Neural cell (in vitro differentiated cells): ENCODE data around the gene SLC15A5. TPM values are rescaled to one million over a fixed set of nuclear protein-coding genes. Genes with fewer than 3 reads are reported as not detected.

Source experiments
- H2AFZ ChIP-seq: fragments of 200-600, 300-800 bp; sonication (generic), shearing (Covaris generic); 2 replicates; pipeline ENCODE4 v1.6.0; 2014; ENCODE audit warnings: low read depth, mild to moderate bottlenecking, antibody characterized with exemption, low read length, moderate library complexity
- H3F3A ChIP-seq: fragments of 200-600 bp; shearing (Covaris generic); 2 replicates; pipeline ENCODE4 v1.6.1; 2016; ENCODE audit warnings: mild to moderate bottlenecking, moderate library complexity, mixed read lengths, antibody characterized with exemption, low read length; ENCODE audit not compliant: insufficient read depth, poor library complexity, severe bottlenecking
- H3K27ac ChIP-seq: fragments of 200-600, 300-800 bp; sonication (generic), shearing (Covaris generic); 2 replicates; pipeline ENCODE4 v1.5.1; 2014; ENCODE audit warnings: mild to moderate bottlenecking, low read length, moderate library complexity
- H3K27me3 ChIP-seq: fragments of 300-800, 200-600 bp; sonication (generic), shearing (Covaris generic); 2 replicates; pipeline ENCODE4 v1.6.0; 2014; ENCODE audit warnings: mild to moderate bottlenecking, low read depth, low read length, moderate library complexity; ENCODE audit not compliant: insufficient read depth
- H3K36me3 ChIP-seq: fragments of 300-800, 200-600 bp; sonication (generic), shearing (Covaris generic); 2 replicates; pipeline ENCODE4 v1.5.1; 2014; ENCODE audit warnings: mild to moderate bottlenecking, antibody characterized with exemption, low read length, moderate library complexity; ENCODE audit not compliant: insufficient read depth
- H3K4me2 ChIP-seq: fragments of 300-800, 200-600 bp; sonication (generic), shearing (Covaris generic); 2 replicates; pipeline ENCODE4 v1.6.0; 2014; ENCODE audit warnings: mild to moderate bottlenecking, low read length
- H3K4me3 ChIP-seq: fragments of 300-800, 200-600 bp; sonication (generic), shearing (Covaris generic); 2 replicates; pipeline ENCODE4 v1.5.1; 2014; ENCODE audit warnings: mild to moderate bottlenecking, low read length, moderate library complexity
- H3K79me2 ChIP-seq: fragments of 200-600 bp; shearing (Covaris generic); replicated peaks from 2 replicates; pipeline ENCODE4 v1.6.0; 2014; ENCODE audit warnings: mild to moderate bottlenecking, low read length, moderate library complexity; ENCODE audit not compliant: insufficient read depth
- H3K9ac ChIP-seq: fragments of 300-800, 200-600 bp; sonication (generic), shearing (Covaris generic); 2 replicates; pipeline ENCODE4 v1.6.1; 2016; ENCODE audit warnings: mild to moderate bottlenecking, low read length, mixed read lengths
- H3K9me2 ChIP-seq: fragments of 200-600 bp; shearing (Covaris generic); 2 replicates; pipeline ENCODE4 v1.6.1; 2016; ENCODE audit warnings: mild to moderate bottlenecking, low read length, mixed read lengths; ENCODE audit not compliant: insufficient read depth
- H3K9me3 ChIP-seq: fragments of 200-600, 300-800 bp; sonication (generic), shearing (Covaris generic); 2 replicates; pipeline ENCODE4 v1.6.1; 2016; ENCODE audit warnings: mild to moderate bottlenecking, mixed run types, low read length, moderate library complexity, mixed read lengths
- H4K20me1 ChIP-seq: fragments of 200-600 bp; shearing (Covaris generic); 2 replicates; pipeline ENCODE4 v1.6.1; 2016; ENCODE audit warnings: mild to moderate bottlenecking, mixed run types; ENCODE audit not compliant: insufficient read depth
- EP300 ChIP-seq: fragments of 450-650 bp; conservative IDR thresholded peaks from 2 replicates; pipeline ENCODE4 v1.6.1; 2014; ENCODE audit warnings: antibody characterized with exemption, mild to moderate bottlenecking, moderate library complexity; ENCODE audit not compliant: poor library complexity, severe bottlenecking
- EZH2 ChIP-seq: fragments of 200-600, 300-800 bp; shearing (Covaris generic), sonication (generic); IDR thresholded peaks from 2 replicates; pipeline ENCODE4 v1.6.1; 2014; ENCODE audit warnings: antibody characterized with exemption, low read length, borderline replicate concordance, mild to moderate bottlenecking; ENCODE audit not compliant: insufficient read depth, poor library complexity, severe bottlenecking
- MXI1 ChIP-seq: fragments of 450-650 bp; conservative IDR thresholded peaks from 2 replicates; pipeline ENCODE4 v1.6.1; 2014; ENCODE audit warnings: antibody characterized with exemption, mild to moderate bottlenecking; ENCODE audit not compliant: poor library complexity, severe bottlenecking
- POLR2AphosphoS5 ChIP-seq: IDR thresholded peaks from 2 replicates; pipeline ENCODE4 v1.6.1; 2012
- RAD21 ChIP-seq: fragments of 450-650 bp; conservative IDR thresholded peaks from 2 replicates; pipeline ENCODE4 v1.6.1; 2014; ENCODE audit warnings: antibody characterized with exemption, mild to moderate bottlenecking, moderate library complexity
- SMC3 ChIP-seq: fragments of 450-650 bp; conservative IDR thresholded peaks from 2 replicates; pipeline ENCODE4 v1.6.1; 2014; ENCODE audit warnings: antibody characterized with exemption, mild to moderate bottlenecking, moderate library complexity; ENCODE audit not compliant: poor library complexity
- TAF1 ChIP-seq: IDR thresholded peaks from 2 replicates; pipeline ENCODE4 v1.6.1; 2012; ENCODE audit warnings: low read depth
- polyA plus RNA-seq: library from polyadenylated mRNA; depleted of rRNA; stranded (reverse); fragments of >200 nt; gene quantifications from 2 replicates; pipeline ENCODE4 v1.2.3, GENCODE V29; 2014
- TF ChIP-seq, protein P1 (sequence below): IDR thresholded peaks from 2 replicates; pipeline ENCODE4 v1.6.1; 2012; ENCODE audit warnings: borderline replicate concordance
- TF ChIP-seq, protein P2 (sequence below): fragments of 450-650 bp; IDR thresholded peaks from 2 replicates; pipeline ENCODE4 v1.5.1; 2014; ENCODE audit warnings: antibody characterized with exemption, mild to moderate bottlenecking, moderate library complexity; ENCODE audit not compliant: poor library complexity, severe bottlenecking

SLC15A5 gene
- polyA plus RNA-seq, 1 donor from 2014 or later = not detected

DNA sequence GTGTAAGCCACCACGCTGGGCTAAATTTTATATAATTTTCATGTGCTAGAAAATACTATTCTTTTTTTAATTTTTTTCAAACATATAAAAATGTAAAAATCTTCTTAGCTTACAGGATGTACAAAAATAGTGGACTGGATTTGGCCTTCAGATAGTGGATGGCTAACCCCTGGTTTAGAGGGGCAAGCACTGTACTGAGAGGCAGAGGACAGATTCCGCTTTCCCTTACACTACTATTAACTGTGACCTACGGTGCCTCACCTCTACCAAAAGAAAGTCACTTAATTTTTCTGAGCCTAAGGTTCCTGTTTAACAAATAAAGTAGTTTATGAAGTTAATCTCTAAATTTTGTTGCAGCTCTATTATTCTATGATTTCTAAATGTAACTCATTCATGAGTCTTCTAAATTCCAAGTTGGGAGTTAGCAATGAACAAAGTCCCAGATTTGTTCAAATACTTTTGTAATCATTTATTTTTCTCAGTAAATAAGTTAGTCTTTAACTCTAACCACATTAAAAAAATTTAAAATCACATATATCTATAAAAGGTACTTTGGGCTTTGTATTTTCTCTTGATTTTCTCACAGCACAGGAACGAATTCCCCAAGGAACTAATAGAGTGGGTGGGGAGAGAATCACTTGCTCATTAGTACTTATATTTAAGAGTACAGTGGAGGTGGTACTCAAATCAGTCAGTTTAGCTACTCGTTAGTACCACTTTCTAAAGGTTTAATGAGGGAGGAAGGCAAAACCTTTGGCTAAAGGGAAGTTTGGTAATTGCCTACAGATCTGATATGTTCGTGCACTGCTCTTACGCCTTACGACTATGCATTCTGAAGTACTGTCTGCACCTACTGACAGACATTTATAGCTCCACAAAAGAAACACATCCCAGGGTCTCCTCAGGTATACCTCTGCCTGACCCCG lies 33.7 kb downstream of the SLC15A5 start:
- no peaks in the 10 kb centered on the region for H3K27me3 ChIP-seq
- no peaks in the 10 kb centered on the region for H3K79me2 ChIP-seq
- H3K36me3 ChIP-seq = no peaks in the 10 kb centered on the region
- H3K9me2 ChIP-seq = no peaks in the 10 kb centered on the region
- no peak overlapping the region for H3K4me2 ChIP-seq
- no peak overlapping the region for H2AFZ ChIP-seq
- H3K9me3 ChIP-seq = no peaks in the 10 kb centered on the region
- H3K27ac ChIP-seq = no peak overlapping the region
- no peaks in the 10 kb centered on the region for H4K20me1 ChIP-seq
- no peaks in the 10 kb centered on the region for H3F3A ChIP-seq
- H3K9ac ChIP-seq = no peak overlapping the region
- TF ChIP-seq, protein P1, sequence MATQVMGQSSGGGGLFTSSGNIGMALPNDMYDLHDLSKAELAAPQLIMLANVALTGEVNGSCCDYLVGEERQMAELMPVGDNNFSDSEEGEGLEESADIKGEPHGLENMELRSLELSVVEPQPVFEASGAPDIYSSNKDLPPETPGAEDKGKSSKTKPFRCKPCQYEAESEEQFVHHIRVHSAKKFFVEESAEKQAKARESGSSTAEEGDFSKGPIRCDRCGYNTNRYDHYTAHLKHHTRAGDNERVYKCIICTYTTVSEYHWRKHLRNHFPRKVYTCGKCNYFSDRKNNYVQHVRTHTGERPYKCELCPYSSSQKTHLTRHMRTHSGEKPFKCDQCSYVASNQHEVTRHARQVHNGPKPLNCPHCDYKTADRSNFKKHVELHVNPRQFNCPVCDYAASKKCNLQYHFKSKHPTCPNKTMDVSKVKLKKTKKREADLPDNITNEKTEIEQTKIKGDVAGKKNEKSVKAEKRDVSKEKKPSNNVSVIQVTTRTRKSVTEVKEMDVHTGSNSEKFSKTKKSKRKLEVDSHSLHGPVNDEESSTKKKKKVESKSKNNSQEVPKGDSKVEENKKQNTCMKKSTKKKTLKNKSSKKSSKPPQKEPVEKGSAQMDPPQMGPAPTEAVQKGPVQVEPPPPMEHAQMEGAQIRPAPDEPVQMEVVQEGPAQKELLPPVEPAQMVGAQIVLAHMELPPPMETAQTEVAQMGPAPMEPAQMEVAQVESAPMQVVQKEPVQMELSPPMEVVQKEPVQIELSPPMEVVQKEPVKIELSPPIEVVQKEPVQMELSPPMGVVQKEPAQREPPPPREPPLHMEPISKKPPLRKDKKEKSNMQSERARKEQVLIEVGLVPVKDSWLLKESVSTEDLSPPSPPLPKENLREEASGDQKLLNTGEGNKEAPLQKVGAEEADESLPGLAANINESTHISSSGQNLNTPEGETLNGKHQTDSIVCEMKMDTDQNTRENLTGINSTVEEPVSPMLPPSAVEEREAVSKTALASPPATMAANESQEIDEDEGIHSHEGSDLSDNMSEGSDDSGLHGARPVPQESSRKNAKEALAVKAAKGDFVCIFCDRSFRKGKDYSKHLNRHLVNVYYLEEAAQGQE = no peak
- TF ChIP-seq TAF1 (no peak), MXI1 (no peak), POLR2AphosphoS5 (no peak), RAD21 (no peak), EP300 (no peak), SMC3 (no peak), EZH2 (no peak)
- TF ChIP-seq, protein P2, sequence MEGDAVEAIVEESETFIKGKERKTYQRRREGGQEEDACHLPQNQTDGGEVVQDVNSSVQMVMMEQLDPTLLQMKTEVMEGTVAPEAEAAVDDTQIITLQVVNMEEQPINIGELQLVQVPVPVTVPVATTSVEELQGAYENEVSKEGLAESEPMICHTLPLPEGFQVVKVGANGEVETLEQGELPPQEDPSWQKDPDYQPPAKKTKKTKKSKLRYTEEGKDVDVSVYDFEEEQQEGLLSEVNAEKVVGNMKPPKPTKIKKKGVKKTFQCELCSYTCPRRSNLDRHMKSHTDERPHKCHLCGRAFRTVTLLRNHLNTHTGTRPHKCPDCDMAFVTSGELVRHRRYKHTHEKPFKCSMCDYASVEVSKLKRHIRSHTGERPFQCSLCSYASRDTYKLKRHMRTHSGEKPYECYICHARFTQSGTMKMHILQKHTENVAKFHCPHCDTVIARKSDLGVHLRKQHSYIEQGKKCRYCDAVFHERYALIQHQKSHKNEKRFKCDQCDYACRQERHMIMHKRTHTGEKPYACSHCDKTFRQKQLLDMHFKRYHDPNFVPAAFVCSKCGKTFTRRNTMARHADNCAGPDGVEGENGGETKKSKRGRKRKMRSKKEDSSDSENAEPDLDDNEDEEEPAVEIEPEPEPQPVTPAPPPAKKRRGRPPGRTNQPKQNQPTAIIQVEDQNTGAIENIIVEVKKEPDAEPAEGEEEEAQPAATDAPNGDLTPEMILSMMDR = no peak
- H3K4me3 ChIP-seq = no peak overlapping the region

DNA sequence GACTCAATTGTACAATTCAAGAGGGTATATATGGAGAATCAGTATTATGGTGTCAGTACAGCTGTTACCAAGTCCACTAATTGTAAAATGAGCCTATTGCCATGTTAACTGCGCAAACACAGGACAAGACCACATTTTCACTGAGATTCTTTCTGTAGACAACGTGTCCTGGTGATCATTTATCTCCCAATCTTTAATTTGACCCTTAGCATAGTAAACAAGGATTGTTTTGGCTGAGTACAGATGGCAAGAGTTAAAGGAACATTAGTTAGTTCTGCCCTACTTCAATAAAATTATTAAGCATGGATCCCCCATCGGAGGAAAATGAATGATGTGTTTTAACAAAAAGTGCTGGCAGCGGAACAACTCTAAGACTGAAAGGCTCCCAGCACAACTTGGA lies 36.1 kb downstream of the SLC15A5 start:
- H3K4me3 ChIP-seq = no peak overlapping the region
- no peaks in the 10 kb centered on the region for H3K36me3 ChIP-seq
- no peak overlapping the region for H2AFZ ChIP-seq
- H4K20me1 ChIP-seq = no peaks in the 10 kb centered on the region
- H3K9ac ChIP-seq = no peak overlapping the region
- H3K4me2 ChIP-seq = no peak overlapping the region
- TF ChIP-seq MXI1 (no peak), POLR2AphosphoS5 (no peak), EP300 (no peak), RAD21 (no peak)
- TF ChIP-seq, protein P2 = no peak
- H3F3A ChIP-seq = no peaks in the 10 kb centered on the region
- no peaks in the 10 kb centered on the region for H3K79me2 ChIP-seq
- H3K27me3 ChIP-seq = no peaks in the 10 kb centered on the region
- H3K9me2 ChIP-seq = no peaks in the 10 kb centered on the region
- H3K27ac ChIP-seq = no peak overlapping the region
- H3K9me3 ChIP-seq = no peaks in the 10 kb centered on the region
